ENCODE measurements around the gene CXCL13. TPM values are rescaled to one million over a fixed set of nuclear protein-coding genes. Genes with fewer than 3 reads are reported as not detected.

CXCL13 gene
- total RNA-seq, 4 donors from 2014 or later, result 1.1 TPM; not detected in 3

DNA sequence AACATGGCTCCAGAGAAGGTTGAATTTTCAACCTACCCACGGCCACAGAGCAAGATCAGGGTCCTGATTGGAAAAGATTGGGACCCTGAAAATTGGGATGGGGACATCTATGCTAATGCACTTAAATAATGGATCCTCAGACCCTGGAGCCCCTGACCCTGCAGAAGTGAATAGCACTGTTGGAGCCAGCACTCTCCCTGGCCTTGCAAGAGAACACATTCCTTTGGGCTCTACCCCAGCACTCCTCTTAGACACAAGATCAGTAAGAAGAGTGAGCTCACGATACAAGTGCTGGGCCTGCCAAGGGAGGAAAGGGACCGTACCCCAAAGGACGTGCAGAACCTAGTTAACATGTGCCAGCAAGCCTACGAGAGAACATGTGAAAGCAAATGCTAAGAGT lies 19.9 kb downstream of the CXCL13 start:
- no peaks in the 10 kb centered on the region for H3K9me3 ChIP-seq
- H3K27me3 ChIP-seq, result no peaks in the 10 kb centered on the region
- no peaks in the 10 kb centered on the region for H3K4me1 ChIP-seq
- TF ChIP-seq, protein P1, sequence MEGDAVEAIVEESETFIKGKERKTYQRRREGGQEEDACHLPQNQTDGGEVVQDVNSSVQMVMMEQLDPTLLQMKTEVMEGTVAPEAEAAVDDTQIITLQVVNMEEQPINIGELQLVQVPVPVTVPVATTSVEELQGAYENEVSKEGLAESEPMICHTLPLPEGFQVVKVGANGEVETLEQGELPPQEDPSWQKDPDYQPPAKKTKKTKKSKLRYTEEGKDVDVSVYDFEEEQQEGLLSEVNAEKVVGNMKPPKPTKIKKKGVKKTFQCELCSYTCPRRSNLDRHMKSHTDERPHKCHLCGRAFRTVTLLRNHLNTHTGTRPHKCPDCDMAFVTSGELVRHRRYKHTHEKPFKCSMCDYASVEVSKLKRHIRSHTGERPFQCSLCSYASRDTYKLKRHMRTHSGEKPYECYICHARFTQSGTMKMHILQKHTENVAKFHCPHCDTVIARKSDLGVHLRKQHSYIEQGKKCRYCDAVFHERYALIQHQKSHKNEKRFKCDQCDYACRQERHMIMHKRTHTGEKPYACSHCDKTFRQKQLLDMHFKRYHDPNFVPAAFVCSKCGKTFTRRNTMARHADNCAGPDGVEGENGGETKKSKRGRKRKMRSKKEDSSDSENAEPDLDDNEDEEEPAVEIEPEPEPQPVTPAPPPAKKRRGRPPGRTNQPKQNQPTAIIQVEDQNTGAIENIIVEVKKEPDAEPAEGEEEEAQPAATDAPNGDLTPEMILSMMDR (IDR thresholded peaks at IDR 0.05), result no peak
- no peak for TF ChIP-seq POLR2A (IDR thresholded peaks at IDR 0.05)
- intact Hi-C loops (cut with DNase I; ENCODE audit: low total_unique reads), result no loop called here
- H3K27ac ChIP-seq, result no peak overlapping the region
- H3K4me3 ChIP-seq, result no peak overlapping the region
- DNase-seq, result no peak
- H3K36me3 ChIP-seq, result no peaks in the 10 kb centered on the region

- TF ChIP-seq POLR2A (IDR thresholded peaks at IDR 0.05), result no peak
- TF ChIP-seq, protein P1 (IDR thresholded peaks at IDR 0.05), result no peak
- no peaks in the 10 kb centered on the region for H3K9me3 ChIP-seq
- no peaks in the 10 kb centered on the region for H3K36me3 ChIP-seq
- DNase-seq, result no peak
- no peak overlapping the region for H3K4me3 ChIP-seq
- H3K27me3 ChIP-seq, result no peaks in the 10 kb centered on the region
- H3K4me1 ChIP-seq, result no peaks in the 10 kb centered on the region
- no peak overlapping the region for H3K27ac ChIP-seq
- intact Hi-C loops (cut with DNase I; ENCODE audit: low total_unique reads), result no loop called here
These were observed 24.3 kb downstream of the CXCL13 start for GRCh38 chr4:77629885-77630284.

- Histone ChIP-seq H3K27me3 (no peaks in the 10 kb centered on the region), H3K4me3 (no peak overlapping the region), H3K36me3 (no peaks in the 10 kb centered on the region), H3K27ac (no peak overlapping the region), H3K9me3 (no peaks in the 10 kb centered on the region), H3K4me1 (no peaks in the 10 kb centered on the region)
- DNase-seq, result no peak
- intact Hi-C loops (cut with DNase I; ENCODE audit: low total_unique reads), result no loop called here
- TF ChIP-seq, protein P1 (IDR thresholded peaks at IDR 0.05), result no peak
- TF ChIP-seq POLR2A (IDR thresholded peaks at IDR 0.05), result no peak
These were observed 25.7 kb downstream of the CXCL13 start for GRCh38 chr4:77631276-77631675.

GRCh38 chr4:77634132-77634785 lies 28.6 kb downstream of the CXCL13 start:
- no peaks in the 10 kb centered on the region for H3K9me3 ChIP-seq
- no peaks in the 10 kb centered on the region for H3K36me3 ChIP-seq
- H3K4me1 ChIP-seq, result no peaks in the 10 kb centered on the region
- DNase-seq, result no peak
- H3K27me3 ChIP-seq, result no peaks in the 10 kb centered on the region
- intact Hi-C loops (cut with DNase I; ENCODE audit: low total_unique reads), result no loop called here
- TF ChIP-seq, protein P1 (IDR thresholded peaks at IDR 0.05), result no peak
- no peak for TF ChIP-seq POLR2A (IDR thresholded peaks at IDR 0.05)
- H3K4me3 ChIP-seq, result no peak overlapping the region
- no peak overlapping the region for H3K27ac ChIP-seq

- no peak for TF ChIP-seq POLR2A (IDR thresholded peaks at IDR 0.05)
- TF ChIP-seq, protein P1 (IDR thresholded peaks at IDR 0.05), result no peak
- no peaks in the 10 kb centered on the region for H3K4me1 ChIP-seq
- no peak overlapping the region for H3K4me3 ChIP-seq
- H3K36me3 ChIP-seq, result no peaks in the 10 kb centered on the region
- intact Hi-C loops (cut with DNase I; ENCODE audit: low total_unique reads), result no loop called here
- no peak overlapping the region for H3K27ac ChIP-seq
- no peaks in the 10 kb centered on the region for H3K27me3 ChIP-seq
- DNase-seq, result no peak
- H3K9me3 ChIP-seq, result no peaks in the 10 kb centered on the region
These were observed 29.6 kb downstream of the CXCL13 start for GRCh38 chr4:77635246-77635645.
